ENCODE results near the gene FKBP5.
A peak's percentile ranks its signal among the peaks of the same experiment; 100 is the strongest.
"Not testable (repeated sequence)": the region's sequence is repeated elsewhere in the genome, so short reads cannot be mapped to it uniquely, and the experiment has no call there.

The FKBP5 gene

DNA sequence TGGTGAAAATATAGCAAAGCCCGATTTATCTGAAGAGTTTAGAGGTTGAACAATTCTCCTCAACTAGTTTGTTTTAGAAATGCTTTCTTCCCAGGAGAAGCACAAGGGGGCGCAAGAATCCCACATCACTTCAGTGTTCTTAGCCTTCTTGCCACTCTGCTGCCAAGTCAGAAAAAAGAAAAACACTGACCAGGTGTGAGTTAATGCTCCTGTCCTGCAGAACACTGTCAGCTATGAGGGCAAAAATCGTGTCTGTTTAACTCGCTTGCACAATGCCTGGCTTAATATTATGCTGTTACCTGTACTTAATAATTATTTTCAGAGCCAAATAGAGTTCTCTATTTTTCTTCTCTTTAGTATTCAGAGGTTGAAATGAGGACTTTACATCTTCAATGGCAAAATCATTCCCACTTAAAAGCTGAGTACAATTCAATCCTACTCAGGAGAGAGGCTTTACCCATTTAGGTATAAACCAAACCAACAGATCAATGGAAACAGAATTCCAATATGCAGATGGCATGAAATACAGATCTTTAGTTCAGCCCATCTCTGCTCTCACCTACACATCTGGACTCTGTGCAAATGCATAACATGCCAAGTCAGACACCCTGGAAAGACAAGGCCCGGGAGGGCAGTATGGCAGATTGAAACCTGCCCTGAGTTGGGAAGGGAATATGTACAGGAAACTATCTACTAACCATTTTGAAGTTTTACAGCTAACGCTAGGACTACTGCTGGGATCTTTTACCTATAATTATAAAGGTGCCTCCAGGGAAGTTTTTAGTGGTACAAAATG is 104.6 kb downstream of the FKBP5 start:
- peak; percentile 59 for DNase-seq (ENCODE audit: low spot score)

DNA sequence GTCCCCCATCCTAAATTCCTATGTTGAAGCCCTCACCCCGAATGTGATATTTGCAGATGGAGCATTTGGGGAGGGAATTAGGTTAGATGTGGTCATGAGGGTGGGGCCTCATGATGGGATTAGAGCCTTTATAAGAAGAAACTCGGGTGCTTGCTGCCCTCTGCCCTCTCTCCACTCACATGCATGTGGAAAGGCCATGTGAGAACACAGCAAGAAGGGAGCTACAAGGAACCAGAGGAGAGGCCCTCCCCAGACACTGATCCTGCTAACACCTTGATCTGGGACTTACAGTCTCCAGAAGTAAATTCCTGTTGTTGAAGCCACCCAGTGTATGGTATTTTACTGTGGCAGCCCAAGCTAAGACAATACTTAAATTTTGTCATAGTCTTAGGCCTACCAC is 106.4 kb downstream of the FKBP5 start:
- DNase-seq (ENCODE audit: low spot score) = no peak

DNA sequence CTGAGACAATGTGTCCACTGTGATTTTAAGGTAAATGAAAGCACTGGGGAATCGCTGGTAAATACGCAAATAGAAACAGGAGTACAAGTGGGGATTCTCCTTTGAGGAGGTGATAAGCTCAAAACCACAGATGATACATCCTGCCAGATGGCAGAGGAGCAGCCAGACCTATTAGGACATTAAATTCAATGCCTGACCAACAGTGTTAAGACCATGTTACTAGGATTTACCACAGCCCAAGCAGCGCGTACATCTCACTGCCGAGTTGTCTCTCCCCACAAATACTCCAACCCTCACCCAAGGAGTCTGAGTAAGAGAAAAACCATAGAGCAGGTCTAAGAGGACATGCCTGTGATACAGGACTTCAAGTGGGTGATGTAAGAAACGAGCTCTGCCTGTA is 107.1 kb downstream of the FKBP5 start:
- no peak for DNase-seq (ENCODE audit: low spot score)

DNA sequence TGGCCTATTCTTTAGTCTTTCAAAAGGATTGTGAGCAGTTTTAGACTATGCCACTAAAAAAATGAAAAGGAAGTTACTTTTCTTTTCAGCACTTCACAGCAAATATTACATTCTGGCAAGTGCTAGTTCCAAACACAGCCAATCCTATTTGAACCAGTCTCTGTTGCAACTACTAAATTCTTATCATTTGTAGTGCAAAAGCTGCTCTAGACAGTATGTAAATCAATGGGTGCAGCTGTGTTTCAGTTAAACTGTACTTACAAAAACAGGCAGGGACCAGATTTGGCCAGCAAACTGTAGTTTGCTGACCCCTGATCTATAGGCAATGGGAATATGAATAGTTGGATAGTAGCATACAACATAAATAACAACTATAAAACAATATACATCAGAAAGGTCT is 107.9 kb downstream of the FKBP5 start:
- no peak for DNase-seq (ENCODE audit: low spot score)

DNA sequence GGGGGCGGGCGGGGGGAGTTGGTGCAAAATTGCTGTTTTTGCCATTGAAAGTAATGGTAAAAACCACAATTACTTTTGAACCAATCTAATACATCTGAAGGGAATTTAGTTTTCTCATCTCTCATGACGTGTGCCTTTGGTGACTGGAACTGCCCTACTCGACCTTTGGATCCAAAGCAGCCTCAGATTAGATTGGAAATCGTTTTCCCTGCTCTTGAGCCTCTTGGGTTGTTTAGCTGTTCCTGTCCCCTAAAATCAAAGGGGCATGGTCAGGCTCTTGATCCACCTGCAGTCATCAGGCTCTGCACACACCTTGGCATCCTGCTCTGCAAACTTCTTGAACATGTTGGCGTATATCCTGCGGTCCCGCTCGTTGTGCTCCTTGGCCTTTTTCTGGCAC is 112.0 kb downstream of the FKBP5 start:
- no peak for DNase-seq (ENCODE audit: low spot score)

DNA sequence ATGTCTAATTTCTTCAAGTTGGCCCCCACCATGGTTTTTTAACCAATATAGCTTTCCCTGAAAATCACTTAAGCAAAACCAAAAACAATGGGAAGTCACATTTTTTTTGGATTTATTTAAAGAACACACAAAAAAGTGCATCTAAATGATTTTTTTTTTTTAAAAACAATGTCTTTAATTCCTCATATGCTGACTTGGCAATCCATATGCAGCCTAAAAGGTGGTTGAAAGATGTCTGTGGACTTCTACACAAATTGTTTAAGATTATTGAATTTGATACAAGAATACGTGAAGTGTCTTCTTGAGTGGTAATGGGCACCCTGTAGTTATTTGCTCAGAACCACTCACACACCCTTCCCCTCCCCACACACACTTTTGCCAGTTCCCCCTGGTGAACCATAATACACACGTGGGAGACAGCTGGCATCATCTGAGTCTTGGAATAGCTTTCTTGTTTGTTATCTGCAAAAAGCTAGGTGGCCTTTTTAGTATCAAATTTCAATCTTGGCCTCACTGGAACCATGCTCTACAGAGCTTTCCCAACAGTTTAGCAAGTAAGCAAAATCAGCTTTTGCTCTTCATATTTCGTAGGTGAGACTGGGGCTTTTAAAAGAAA is 115.1 kb downstream of the FKBP5 start:
- DNase-seq (ENCODE audit: low spot score) = no peak

DNA sequence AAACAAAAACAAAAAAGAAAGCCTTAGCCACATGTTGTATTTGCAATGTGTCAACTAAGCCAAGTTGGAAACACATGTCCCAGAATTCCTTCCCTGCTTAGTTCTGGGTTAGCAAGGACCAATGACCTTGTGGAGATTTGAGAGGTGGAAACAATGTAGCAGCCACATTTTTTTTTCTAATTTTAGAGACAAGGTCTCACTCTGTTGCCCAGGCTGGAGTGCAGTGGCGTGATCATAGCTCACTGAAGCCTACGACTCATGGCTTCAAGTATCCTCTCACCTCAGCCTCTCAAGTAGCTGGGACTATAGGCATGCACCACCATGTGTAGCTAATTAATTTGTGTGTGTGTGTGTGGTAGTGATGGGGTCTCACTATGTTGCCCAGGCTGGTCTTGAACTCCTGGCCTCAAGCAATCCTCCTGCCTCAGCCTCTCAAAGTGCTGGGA is 117.8 kb downstream of the FKBP5 start:
- not testable (repeated sequence) for DNase-seq (ENCODE audit: low spot score)

DNA sequence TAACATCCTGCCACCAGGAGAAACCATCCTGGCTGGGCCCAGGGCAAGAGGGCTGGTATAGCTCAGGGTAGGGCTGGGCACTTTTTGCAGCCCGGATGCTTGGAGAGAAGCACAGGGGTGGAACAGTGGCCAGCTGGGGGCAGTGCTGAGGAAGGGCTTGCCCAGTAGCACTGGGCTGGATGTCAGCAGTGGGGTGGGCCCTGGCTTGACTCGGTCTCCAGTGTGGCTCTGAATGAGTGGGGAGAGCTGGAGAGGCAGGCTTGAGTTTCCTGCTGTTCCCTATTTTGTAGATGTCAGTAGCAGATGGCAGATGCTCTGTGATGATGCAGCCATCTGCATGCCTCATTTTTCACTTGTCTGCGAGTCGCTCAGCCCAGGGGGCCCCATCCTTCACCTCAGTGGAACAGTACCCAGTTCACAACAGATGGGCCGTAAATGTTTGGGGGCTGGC is 119.7 kb downstream of the FKBP5 start:
- peak; percentile 37 for DNase-seq (ENCODE audit: low spot score)

DNA sequence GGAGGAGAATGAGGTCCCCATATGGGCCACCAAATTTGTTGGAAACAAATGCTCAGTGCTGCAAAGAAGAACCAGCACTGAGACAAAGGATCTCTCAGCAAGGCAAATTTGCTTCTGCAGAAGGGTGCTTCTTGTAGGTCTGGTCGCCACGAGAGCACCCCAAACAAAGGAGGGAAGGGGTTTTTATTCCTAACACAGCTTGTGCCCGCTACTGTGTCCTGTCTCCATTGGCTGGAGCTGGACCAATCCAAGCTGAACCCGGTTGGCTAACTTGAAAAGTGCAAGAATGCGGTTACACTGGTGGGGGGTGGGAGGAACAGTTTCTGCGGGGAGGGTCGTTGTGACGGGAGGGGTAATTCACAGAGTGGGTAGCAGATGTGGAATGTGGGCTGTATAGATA is 121.9 kb downstream of the FKBP5 start:
- no peak for DNase-seq (ENCODE audit: low spot score)

DNA sequence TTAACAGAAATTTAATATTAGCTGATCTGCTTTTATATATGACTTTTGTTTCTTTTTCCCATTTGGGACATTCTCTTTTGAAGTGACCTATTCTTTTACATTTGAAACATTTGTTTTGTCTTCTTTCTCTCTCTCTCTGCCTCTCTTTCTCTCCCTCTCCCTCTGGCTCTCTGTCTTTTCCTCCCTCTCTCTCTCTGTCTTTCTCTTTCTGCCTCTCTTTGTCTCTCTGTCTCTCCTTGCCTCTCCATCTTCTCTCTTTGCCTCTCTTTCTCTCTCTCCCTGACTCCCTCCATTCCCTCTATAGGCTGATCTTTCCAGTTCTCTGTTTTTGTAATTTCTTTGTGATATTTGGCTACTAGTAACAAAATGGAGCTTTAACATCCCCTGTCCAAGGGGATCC is 124.0 kb downstream of the FKBP5 start:
- no peak for DNase-seq (ENCODE audit: low spot score)

DNA sequence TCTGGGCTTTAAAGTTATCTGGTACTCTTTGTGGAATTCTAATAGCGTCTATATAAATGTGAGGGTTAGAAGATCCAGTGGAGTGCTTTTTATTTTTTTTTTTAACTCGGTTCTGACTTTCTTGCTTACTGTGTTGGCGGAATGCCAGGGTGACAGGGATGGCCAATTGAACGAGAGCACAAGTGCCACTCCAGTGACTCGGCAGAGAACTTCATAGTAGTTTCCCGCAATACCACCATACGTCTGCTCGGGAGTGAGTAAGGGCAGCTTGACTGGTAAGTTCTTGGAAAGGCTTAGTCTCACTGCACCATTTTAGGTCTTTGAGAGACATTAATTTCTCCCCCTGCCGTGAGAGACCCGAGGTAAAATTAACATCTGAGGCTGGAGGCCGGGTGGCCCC is 126.7 kb downstream of the FKBP5 start:
- DNase-seq (ENCODE audit: low spot score) = no peak

DNA sequence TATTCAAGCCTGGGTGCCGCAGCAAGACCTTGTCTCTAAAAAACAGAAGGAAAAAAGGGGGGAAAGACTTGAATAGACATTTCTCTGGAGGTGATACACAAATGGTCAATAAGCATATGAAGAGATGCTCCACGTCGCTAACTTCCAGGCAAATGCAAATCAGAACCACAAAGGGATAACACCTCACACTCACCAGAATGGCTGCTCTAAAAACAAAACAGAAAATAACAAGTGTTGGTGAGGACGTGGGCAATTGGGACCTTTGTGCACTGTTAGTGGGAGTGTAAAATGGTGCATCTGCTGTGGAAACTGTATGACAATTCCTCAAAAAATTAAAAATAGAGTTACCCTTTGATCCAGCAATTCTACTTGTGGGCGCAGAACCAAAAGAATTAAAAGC is 127.6 kb downstream of the FKBP5 start:
- DNase-seq (ENCODE audit: low spot score) = no peak

DNA sequence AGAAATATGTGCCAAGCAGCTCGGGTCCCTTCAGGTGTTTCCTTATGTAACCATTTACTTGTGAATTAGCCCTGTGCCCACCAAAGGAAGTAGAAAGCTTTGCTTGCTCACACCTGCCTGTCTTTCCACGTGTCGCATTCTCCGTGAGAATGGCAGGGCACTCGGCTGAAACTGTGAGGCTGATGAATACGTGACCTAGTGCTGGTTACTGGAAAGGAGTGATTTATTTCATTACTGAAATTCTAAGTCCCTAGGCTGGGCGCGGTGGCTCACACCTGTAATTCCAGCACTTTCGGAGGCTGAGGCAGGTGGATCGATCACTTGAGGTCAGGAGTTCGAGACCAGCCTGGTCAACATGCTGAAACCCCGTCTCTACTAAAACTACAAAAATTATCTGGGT is 130.1 kb downstream of the FKBP5 start:
- DNase-seq (ENCODE audit: low spot score) = no peak

DNA sequence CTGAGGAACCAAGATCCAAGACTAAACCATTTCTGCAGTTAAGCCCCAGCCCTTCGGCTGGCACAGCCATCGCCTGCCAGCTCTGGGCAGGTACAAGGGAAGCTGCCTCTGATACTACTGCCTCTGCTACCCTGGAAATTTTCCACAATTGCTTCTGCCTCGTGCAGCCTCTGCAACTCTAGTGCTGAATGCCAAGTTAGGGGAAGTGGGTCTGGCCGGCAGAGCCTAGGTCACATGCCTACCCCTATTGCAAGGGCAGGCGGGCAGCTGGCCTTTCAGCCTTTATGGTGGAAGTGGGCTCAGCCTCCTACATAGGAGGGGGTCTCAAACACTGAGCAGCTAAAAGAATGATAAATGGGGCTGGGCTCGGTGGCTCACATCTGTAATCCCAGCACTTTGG is 131.5 kb downstream of the FKBP5 start:
- DNase-seq (ENCODE audit: low spot score) = no peak

DNA sequence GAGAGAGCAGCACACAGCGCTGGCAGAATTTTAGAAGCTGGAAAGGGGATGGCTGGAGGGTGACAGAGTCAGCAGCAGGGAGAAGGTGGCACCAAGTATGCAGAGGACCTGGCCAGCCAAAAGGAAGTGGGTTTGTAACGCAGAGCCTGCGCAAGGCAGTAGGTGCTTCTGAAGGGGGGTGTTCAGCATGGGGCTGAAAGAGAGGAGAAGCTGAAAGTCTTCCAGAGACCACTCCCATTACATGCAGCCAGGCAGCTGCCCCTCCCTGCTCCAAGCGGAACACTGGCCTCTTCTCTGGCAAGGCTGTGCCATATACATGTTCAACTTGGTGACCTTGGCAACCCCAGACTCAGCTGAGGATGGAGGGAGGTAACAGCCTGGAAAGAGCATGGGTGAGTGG is 133.9 kb downstream of the FKBP5 start:
- no peak for DNase-seq (ENCODE audit: low spot score)

DNA sequence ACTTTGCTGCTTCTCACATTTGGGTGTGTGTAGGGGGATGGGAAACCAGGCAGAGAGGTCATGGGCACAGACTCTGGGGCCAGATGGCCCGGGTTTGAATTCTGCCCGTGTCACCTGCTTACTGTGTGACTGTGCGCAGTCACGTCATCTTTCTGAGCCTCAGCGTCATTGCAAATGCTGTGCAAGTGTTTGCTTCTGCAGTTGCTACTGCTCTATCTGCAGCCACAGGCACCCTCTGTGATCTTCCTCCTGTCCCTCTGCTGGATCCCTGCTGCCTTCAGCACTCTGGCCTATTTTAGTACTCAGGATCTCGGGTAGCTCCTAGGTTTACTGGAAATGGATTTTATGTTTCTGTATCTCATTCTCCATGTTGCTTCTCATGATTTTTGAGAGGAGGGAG is 135.4 kb downstream of the FKBP5 start:
- no peak for DNase-seq (ENCODE audit: low spot score)

DNA sequence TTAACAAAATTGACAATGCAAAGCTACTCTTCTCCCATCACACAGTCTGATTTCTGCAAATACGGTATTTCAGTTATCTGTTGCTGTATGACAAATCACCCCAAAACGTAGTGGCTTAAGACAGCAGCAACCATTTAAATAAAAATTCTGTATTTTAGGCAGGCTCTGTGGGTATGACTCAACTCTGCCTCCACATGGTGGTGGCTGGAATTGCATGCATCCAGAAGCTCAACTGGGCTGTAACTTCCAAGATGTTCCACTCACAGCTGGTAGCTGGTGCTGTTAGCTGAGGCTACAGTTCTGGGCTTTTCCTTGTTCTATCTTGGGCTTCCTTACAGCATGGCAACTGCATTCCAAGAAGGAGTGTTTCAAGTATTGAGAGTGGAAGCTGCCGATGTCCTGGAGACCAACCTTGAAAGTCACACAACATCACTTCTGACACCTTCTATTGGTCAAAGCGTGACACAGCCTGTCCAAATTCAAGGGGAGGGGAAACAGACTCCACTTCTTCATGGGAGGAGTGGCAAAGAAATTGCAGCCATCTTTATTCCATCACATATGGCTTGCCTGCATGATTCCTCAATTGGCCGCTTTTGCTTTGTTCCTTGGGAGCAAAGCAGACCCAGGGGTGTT is 136.3 kb downstream of the FKBP5 start:
- DNase-seq (ENCODE audit: low spot score) = peak; percentile 40

DNA sequence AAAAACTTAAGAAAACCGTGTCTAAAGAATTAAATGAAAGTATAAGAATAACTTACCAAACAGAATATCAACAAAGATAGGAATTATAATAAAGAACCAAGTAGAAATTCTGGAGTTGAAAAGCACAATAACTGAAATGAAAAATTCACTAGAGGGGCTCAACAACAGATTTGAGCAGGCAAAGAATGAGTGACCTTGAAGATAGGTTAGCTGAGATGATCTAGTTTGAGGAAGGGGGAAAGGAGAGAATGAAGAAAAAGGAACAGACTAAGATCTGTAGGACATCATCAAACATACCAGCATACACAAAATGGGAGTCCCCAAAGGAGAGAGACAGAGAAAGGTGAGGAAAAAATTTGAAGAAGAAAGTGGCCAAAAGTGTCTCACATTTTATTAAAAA is 138.3 kb downstream of the FKBP5 start:
- no peak for DNase-seq (ENCODE audit: low spot score)

DNA sequence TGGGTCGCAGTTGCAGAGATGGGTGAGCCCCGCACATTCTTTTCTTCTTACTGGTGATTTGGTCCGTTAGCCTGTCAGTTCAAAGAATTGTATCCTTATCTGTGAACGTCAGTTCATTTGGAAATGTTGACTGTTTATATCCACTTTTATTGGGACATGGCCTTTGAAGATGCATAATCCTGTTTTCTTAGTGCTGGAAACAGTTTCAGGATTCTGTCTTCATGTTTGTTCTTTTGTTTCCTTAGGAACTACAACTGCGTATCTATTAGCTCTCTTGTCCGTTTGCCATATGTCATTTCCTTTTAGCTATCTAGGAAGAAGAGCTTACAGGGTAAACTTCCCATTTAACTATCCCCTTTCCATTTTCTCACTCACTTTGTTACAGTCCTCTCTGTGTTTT is 141.0 kb downstream of the FKBP5 start:
- no peak for DNase-seq (ENCODE audit: low spot score)

DNA sequence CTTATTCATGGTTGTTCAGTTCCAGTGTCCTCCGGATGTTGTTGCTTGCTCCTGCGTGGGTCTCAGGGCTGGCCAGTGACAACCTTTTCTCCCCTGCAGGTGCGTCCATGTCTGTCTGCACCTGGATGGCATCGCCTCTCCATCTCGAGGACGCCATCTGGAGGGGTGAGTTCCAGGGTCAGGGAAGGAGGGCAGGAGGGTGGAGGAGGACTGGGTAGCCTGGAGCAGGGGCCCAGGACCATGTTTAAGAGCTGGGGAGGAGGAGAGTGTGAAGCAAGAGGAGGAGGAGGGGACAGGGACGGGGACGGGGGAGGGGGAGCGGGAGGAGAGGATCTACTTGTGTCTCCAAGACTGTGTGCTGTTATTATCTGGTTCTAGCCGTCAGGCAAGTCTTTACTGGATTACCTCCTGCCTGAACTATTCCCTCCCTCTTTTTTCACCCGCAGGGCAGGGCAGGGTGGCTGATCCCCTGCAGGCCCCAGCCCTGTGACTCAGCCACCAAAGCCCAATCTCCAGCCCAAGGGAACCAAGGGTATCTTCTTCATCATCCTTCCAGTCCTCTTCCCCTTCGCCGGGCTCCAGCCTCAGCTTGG is 143.8 kb downstream of the FKBP5 start:
- DNase-seq (ENCODE audit: low spot score) = no peak

DNA sequence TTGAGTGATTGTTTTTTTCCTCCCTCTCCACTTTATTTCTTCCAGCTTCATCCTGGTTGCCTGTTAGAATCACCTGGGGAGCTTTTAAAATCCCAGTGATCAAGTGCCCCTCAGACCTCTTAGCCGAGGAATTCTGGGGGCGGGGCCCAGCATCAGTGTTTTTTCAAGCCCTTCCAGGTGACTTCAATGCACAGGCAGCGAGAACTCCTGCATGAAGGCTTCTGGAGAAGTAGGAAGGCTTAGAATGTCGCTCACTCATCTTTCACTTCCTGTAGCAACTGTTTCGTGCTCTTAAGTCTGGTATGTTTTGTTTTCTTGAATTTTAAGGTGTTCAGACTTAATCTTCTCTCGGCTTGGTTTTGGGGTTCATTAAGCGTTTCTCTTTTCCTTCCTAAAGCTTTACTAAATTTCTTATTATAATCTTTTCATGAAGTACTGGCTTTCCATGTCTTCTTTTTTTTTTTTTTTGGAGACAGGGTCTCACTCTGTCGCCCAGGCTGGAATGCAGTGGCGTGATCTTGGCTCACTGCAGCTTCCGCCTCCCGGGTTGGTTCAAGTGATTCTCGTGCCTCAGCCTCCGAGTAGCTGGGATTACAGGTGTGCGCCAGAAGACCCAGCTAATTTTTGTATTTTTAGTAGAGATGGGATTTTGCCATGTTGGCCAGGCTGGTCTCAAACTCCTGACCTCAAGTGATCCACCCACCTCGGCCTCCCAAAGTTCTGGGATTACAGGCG is 145.1 kb downstream of the FKBP5 start:
- DNase-seq (ENCODE audit: low spot score) = no peak

DNA sequence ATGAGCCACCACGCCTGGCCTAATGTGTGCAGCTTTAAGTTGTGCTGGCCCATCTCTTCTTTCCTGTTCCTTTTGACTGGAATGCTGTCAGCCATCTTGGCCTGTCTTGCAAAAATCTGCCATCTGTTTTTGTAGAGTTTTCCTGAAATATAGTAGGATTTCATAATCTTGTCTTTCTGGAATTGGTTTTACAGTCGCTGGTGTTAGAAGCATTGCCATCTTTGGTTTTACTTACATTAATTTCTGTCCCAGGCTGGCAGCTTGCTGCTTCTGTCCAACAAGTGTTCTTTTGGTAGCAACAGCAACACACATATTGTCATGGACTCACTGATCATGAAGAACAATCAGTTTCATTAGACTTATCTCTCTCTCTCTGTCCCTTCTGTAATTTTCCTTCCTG is 146.9 kb downstream of the FKBP5 start:
- no peak for DNase-seq (ENCODE audit: low spot score)
